SH-SY5Y (cell line): Measurements from ENCODE around the gene AHR.

ENCODE experiments used
- GATA2 ChIP-seq: IDR thresholded peaks from 2 replicates; pipeline ENCODE4 v1.6.1; 2011; ENCODE audit warnings: mild to moderate bottlenecking, low read depth, low read length
- GATA3 ChIP-seq: IDR thresholded peaks from 2 replicates; pipeline ENCODE4 v1.6.1; 2011; ENCODE audit warnings: low read depth, mild to moderate bottlenecking, low read length, moderate library complexity

Gene AHR

GRCh38 chr7:17298840-17299482 is 509 bp downstream of the AHR start:
- TF ChIP-seq GATA2 (no peak), GATA3 (no peak)

- TF ChIP-seq GATA3 (no peak), GATA2 (no peak)
Measured at GRCh38 chr7:17299483-17299991, 1.1 kb downstream of the AHR start.

DNA sequence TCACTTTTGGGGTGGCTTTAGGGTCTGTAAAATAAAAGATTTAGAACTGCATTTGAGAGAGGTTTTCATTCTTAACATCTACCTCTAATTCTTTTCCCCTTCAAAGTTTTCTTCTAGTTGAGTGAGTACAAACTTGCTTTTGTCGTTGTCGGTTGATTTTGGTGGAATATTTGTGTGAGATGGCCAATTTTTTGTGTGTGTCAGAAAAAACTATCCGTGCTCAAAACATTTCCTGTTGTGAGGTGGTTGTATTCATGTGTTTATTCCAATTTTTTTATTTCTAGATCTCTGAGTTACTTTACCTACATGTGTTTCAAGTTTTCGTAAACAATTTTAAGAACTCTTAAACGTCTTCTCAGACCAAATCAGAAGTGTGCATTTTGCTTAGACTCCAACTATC is 1.6 kb downstream of the AHR start:
- TF ChIP-seq GATA2 (no peak), GATA3 (no peak)

DNA sequence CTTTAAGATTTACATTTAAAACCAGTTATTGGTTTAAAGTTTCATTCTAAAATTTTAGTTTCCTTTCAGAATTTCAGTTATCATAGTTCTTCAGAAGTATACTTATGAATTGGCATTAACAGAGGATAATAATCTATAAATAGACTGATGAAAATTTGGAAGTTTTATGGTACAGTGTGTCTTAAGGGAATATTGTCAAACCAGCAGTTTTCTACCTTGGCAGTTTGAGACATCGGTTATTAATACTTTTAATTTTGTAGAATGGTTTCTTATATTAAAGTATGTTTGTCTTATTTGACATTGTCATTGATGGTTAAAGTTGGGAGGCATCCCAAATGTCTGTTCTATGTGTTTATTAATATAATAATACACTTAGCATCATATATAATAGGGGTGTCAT is 2.0 kb downstream of the AHR start:
- TF ChIP-seq GATA3 (no peak), GATA2 (no peak)

DNA sequence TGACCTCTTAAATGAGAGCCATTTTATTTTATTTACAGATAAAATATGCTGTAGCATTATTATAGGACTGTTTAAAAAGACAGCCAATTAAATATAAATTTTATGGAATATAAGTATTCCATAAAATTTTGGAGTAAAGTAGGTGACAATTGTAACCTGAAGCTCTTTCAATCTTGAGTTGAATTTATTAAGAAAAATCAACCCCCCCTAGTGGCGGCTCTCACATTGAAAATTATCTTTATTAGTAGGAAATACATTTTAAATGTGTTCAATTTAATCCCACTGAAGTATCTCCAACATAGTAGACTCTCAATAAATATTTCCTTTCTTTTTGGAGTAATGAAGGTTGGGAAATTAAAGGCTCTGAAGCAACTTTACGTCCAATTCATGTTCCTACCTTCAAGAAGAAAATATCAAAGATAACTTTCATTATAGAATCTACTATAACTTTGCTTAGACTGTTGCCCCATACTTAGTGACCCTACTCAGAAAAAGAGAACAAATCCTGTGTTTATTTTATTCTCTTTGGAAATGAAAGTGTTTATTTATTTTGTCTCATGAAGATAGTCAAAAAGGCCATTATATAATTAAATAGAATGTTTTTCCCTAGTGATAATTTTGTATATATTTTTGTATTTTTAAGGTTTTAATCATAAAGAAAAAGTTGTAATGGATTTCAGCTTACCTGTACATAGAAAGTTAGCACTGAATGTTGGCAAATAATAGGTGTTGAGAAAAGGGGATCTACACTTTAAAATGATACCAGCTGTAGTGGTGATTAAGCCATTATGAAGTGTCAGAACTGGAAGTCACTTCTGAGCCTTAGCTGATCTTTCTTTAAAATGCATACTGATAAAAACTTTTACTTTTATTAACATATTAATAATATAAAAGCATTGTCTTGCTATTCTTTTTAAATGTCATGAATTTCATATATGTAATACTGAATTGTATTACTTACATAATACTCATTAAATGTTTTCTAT is 3.3 kb downstream of the AHR start:
- TF ChIP-seq GATA2 (no peak), GATA3 (no peak)

GRCh38 chr7:17302575-17303142 is 4.2 kb downstream of the AHR start:
- no peak for TF ChIP-seq GATA3
- TF ChIP-seq GATA2, result no peak

DNA sequence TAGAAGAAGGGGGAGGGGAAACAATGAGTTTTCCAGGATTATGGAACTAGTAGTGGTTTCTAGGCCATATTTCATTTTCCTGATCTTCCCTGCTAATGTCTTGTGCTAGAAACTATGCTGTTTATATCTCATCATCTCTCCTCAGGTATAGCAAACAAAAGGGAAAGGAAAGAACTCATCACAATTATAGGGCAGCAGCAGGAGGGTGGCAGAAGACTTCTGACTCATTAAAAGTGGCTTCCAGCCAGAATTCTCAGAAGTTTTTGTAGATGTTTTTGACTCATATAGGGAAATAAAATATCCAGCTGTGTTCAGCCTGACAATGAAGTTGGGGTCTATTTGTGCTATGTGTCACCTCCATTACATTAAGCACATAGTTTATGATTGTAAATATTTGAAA is 6.5 kb downstream of the AHR start:
- TF ChIP-seq GATA2, result no peak
- TF ChIP-seq GATA3, result no peak

- TF ChIP-seq GATA2, result no peak
- TF ChIP-seq GATA3, result no peak
Measured at GRCh38 chr7:17305387-17306171, 7.1 kb downstream of the AHR start.

- no peak for TF ChIP-seq GATA2
- TF ChIP-seq GATA3, result no peak
Measured at GRCh38 chr7:17307000-17307399, 8.5 kb downstream of the AHR start.

DNA sequence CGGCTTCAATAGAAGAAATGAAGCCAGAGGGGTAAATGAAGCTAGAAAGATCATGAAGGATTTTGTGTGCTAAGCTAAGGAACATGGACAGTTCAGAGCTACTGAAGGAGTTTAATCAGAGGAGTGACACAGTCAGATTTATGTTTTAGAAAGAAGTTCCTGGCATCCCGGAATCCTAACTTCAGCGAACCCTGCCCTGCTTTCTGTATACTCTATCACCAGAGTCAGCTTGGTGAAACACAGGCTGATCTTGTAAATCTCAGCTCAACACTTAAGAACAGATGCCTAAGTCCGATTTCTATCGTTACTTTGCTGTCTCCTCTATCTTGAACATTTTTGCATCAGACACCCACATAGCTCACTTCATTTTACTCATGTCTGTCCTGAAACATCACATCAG is 9.1 kb downstream of the AHR start:
- no peak for TF ChIP-seq GATA3
- TF ChIP-seq GATA2, result no peak

GRCh38 chr7:17307969-17308648 is 9.7 kb downstream of the AHR start:
- TF ChIP-seq GATA3, result no peak
- no peak for TF ChIP-seq GATA2

DNA sequence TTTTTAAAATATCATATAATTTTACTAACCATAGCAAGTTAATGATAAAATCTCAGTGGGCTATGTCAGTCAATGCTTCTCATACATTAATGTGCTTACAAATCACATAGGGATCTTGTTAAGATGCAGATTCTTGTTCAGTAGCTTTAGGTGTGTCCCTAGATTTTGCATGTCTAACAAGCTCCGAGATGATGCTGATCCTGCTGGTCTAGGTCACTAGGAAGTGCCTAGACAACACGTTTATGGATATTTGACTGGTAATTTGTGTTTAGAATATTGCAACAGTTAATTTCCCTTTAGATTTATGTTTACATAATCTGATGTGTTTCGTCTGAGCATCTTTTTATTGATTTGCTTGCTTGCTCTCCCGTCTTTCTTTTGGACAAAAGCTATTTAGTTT is 12.7 kb downstream of the AHR start:
- TF ChIP-seq GATA2 (no peak), GATA3 (no peak)

- TF ChIP-seq GATA3 (no peak), GATA2 (no peak)
Measured at GRCh38 chr7:17311952-17312351, 13.5 kb downstream of the AHR start.

- no peak for TF ChIP-seq GATA2
- no peak for TF ChIP-seq GATA3
Measured at GRCh38 chr7:17312641-17313040, 14.2 kb downstream of the AHR start.
